IPS-NIHi7 (cell line): ENCODE data around the gene SLC12A1.
A peak's percentile ranks its signal among the peaks of the same experiment; 100 is the strongest.
"Not testable (repeated sequence)": the region's sequence is repeated elsewhere in the genome, so short reads cannot be mapped to it uniquely, and the experiment has no call there.

ENCODE experiments used
- DNase-seq: peaks from one replicate; pipeline ENCODE4 v3.0.0; 2012; ENCODE audit warnings: mixed read lengths; ENCODE audit errors: extremely low spot score

SLC12A1 gene

GRCh38 chr15:48309740-48310139 lies 103.6 kb downstream of the SLC12A1 start:
- no peak for DNase-seq

DNA sequence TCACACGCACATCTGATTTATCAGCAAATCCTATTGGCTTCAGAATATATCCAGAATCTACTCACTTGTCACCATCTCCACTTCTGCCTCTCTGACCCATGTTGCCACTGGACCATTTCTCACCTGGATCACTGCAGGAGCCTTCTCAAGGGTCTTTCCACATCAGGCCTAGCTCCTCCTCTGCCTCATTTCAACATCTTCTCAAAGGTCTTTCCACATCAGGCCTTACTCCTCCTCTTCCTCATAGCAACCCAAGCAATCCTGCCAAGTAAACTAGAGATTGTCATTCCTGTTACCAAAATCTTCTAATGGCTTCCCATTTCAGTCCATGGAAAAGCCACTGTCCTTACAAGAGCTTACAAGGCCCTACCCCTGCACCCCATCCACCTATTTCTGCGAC lies 107.1 kb downstream of the SLC12A1 start:
- DNase-seq, result no peak

DNA sequence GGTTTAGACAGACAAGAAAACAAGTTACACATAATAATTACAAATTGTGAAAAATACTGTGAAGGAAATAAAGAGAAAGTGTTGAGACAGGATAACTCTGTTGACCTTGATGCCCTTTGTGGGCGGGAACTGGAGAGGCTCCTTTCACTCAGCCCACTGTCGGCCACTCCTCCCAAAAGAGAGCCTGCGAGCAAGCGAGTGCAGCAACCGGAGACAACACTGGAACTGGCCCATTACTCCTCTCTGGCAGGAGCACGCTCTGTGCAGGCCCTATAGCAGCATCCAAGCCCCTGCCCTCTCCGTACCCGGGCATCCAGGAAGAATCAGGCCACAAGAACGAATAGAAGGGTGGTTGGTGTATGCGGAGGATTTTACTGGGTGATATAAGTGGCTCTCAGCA lies 108.9 kb downstream of the SLC12A1 start:
- DNase-seq, result peak; percentile 28

DNA sequence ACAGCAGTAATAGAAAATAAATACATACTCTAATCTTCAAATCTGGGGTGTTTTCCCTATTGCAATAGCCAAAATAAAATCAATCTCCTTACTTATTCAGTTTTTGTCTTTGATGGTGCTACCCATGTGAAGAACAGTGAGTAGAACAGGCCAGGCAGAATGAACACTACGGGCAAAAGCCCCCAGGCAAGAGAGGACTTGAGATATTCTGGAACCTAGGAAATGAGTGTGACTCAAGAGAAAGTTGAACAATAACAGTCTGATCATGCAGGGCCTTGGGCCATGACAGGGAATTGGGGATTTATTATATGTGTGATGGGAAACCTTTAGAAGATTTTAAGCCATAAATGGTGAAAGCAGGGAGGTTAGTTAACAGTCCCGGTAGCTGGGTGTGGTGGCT lies 111.1 kb downstream of the SLC12A1 start:
- no peak for DNase-seq

DNA sequence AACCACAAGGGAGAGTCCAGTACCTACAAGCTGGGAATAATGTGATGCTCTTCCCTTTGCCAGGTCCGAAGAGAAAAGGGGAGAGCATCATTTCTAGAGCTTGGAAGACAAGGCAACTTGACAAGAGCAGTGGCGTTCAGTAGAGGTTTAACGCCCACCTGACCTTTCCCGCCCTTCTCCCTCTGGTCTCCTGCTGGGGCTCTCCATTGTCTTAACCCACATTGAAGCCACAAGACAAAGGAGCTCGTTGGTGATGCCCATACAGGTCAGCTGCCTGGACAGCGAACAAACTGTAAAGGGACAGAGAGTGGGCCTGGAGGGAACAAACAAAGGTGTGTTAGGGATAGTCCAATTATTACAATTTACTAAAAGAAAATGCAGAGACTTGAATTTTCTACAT lies 112.0 kb downstream of the SLC12A1 start:
- peak; percentile 39 for DNase-seq

DNA sequence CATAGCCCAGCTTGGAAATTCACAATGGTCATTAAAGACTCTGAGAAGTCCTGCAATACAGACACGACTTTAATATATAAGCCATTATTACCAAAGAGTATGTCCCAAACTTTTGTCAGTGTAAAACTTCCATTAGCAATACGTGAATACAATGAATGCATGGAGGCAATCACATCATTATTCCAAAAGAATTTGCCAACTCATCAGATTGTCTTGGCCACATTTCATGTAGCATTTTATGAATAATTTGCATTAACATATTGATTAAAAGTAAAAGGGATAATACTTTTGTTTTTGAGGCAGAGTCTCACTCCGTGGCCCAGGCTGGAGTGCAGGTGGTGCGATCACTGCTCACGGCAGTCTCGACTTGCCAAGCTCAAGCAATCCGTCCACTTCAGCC lies 117.2 kb downstream of the SLC12A1 start:
- no peak for DNase-seq

GRCh38 chr15:48324949-48325348 lies 118.8 kb downstream of the SLC12A1 start:
- no peak for DNase-seq

- no peak for DNase-seq
Observed at GRCh38 chr15:48325400-48325799, 119.3 kb downstream of the SLC12A1 start.

- DNase-seq, result not testable (repeated sequence)
Observed at GRCh38 chr15:48326180-48326579, 120.1 kb downstream of the SLC12A1 start.

DNA sequence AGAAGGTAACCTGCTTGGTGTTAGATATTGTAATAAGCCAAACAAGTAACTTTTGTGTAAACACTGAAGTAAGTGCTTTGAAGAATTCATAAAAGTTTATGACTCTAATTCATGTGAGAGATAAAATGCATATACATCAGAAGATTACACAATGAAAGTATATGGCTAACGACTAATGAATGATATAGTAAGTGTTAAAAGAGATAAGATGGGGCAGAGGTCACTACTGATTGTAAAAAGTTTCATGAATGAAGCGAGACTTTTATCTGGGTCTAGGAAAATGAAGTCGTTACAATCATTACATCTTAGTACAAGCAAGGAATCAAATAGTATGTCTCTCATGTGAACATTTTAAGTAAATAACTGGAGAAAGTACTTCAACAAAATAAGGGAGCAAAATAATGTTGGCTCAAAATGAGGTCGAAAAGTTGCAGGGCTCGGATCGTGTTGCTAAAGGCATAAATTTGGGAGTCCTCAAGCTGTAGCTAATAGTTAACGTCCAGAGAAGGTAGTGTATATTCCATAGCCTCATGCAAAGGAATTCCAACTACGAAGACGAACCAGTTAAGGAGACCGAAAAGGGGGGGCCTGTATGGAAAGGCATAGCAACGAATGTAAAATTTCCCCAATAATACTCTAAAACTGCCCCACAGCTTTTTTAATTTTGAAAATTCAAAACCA lies 124.1 kb downstream of the SLC12A1 start:
- DNase-seq, result no peak

GRCh38 chr15:48330855-48331795 lies 125.0 kb downstream of the SLC12A1 start, which contains the start of gene DUT:
DUT (plus strand) TSS chr15:48331429; CDS start chr15:48331516, 87 bp downstream.
- peak; percentile 75 for DNase-seq

GRCh38 chr15:48331796-48332641 lies 125.9 kb downstream of the SLC12A1 start:
- peak; percentile 74 for DNase-seq

DNA sequence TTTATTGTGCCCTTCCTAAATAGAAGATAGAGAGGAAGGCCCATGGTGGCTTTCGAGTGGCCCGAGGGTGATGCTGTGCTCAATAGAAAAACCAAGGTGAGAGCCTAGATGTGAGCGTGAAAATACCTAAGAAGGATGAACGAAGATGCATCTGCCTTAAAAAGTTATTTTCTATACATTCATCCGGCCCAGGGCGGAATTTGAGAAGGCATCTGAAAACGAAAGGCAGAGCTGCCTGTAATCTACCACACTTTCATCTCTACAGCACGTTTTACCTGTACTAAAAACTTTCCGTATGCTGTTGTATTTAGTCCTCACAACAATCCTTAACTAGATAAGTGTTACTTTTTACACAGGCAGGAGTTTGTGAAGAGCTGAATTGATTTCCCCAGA lies 126.5 kb downstream of the SLC12A1 start:
- no peak for DNase-seq

GRCh38 chr15:48333540-48333939 lies 127.4 kb downstream of the SLC12A1 start:
- DNase-seq, result no peak

GRCh38 chr15:48334260-48334659 lies 128.2 kb downstream of the SLC12A1 start:
- DNase-seq, result no peak

- DNase-seq, result peak; percentile 40
Observed at GRCh38 chr15:48336940-48337339, 130.8 kb downstream of the SLC12A1 start.

- DNase-seq, result no peak
Observed at GRCh38 chr15:48337607-48338006, 131.5 kb downstream of the SLC12A1 start.

GRCh38 chr15:48340111-48340510 lies 134.0 kb downstream of the SLC12A1 start:
- no peak for DNase-seq

GRCh38 chr15:48343865-48344264 lies 137.8 kb downstream of the SLC12A1 start:
- DNase-seq, result no peak

- DNase-seq, result no peak
Observed at GRCh38 chr15:48345516-48345915, 139.4 kb downstream of the SLC12A1 start.

DNA sequence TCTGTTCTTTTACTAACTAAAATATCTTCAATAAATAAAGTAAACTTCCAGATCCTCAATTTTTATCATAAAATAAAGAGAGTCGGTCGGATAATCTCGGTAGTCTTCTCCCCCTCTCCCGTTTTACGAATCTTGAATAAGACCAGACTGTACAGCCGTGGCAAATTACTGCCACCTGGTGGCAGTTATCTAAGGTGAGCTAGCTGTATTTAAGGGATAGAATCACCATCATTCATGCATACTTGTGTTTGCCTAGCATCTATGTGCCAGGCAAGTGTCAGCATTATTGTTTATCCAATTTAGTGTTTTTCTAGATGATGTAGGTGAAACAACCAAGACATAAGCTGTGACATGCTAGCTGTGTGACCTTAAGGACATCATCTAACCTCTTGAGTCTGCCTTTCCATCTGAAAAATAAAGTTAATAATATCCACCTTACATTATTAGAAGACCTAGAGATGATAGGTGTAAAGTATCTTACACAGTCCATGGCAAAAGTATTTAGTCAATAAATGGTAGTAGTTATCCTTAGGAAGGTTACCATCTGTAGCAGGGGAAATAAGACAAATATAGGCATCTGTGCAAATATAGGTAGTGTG lies 146.5 kb downstream of the SLC12A1 start:
- DNase-seq, result peak; percentile 68
